H1 (cell line): ENCODE results near the gene RBMX. TPM values are rescaled to one million over a fixed set of nuclear protein-coding genes. Genes with fewer than 3 reads are reported as not detected.

ENCODE experiments used
- CTCF ChIA-PET: fragments of 300-600 bp; sonication (Branson Sonifier 250); formaldehyde crosslinking; loops from one replicate; lab custom pipeline; 2021; ENCODE audit not compliant: partially characterized antibody; lab: Charles Lee
- POLR2A ChIA-PET: fragments of 300-600 bp; sonication (Branson Sonifier 250); formaldehyde crosslinking; loops from one replicate; lab custom pipeline; 2021; ENCODE audit warnings: inconsistent platforms; ENCODE audit not compliant: partially characterized antibody; lab: Charles Lee
- DNase-seq, 2 experiments: peaks; one replicate each; pipeline versions ENCODE4 v3.0.0 to v3.0.0-alpha.2; 2010 to 2022; ENCODE audit warnings: low spot score in 2 of 2, low read depth in 1 of 2, mixed read lengths in 1 of 2
- FAIRE-seq: peaks from 2 replicates; lab custom pipeline; 2011; peaks lifted over from hg19 to GRCh38; lab: Jason Lieb, UNC
- H2AFZ ChIP-seq: 2 replicates; pipeline ENCODE4 v1.8.1; 2012; ENCODE audit warnings: low read length, inconsistent platforms
- H2AK5ac ChIP-seq: 2 replicates; pipeline ENCODE4 v1.6.1; 2013; ENCODE audit warnings: low read depth, low read length
- H2BK120ac ChIP-seq: replicated peaks from 2 replicates; pipeline ENCODE3; 2013; ENCODE audit warnings: low read depth, low read length, inconsistent platforms
- H2BK12ac ChIP-seq: 2 replicates; pipeline ENCODE4 v1.6.1; 2013; ENCODE audit warnings: low read depth, low read length
- H2BK15ac ChIP-seq: 2 replicates; pipeline ENCODE4 v1.6.1; 2013; ENCODE audit warnings: low read length
- H2BK20ac ChIP-seq: 2 replicates; pipeline ENCODE4 v1.6.1; 2013; ENCODE audit warnings: low read length
- H2BK5ac ChIP-seq: 2 replicates; pipeline ENCODE4 v1.6.1; 2013; ENCODE audit warnings: low read depth, low read length
- H3K14ac ChIP-seq: 2 replicates; pipeline ENCODE4 v1.6.1; 2013; ENCODE audit warnings: inconsistent platforms; ENCODE audit not compliant: insufficient read length
- H3K18ac ChIP-seq: 2 replicates; pipeline ENCODE4 v1.6.1; 2013; ENCODE audit warnings: low read length; ENCODE audit errors: extremely low read depth
- H3K23ac ChIP-seq: 2 replicates; pipeline ENCODE4 v1.6.1; 2013; ENCODE audit warnings: inconsistent platforms; ENCODE audit not compliant: insufficient read length
- H3K23me2 ChIP-seq: 2 replicates; pipeline ENCODE4 v1.6.1; 2013; ENCODE audit warnings: low read depth, low read length
- H3K27ac ChIP-seq: 2 replicates; pipeline ENCODE4 v1.6.1; 2011; ENCODE audit warnings: low read depth, low read length, inconsistent platforms
- H3K27me3 ChIP-seq, 4 experiments: replicated peaks in 1 of 4; 1 replicate in 1 of 4; 2 replicates in 3 of 4; pipeline versions ENCODE4 v1.6.1 to v1.8.1; 2011 to 2013; ENCODE audit warnings: low read length in 3 of 4, mild to moderate bottlenecking in 3 of 4, inconsistent platforms in 2 of 4, mixed read lengths in 2 of 4, moderate library complexity in 1 of 4; ENCODE audit not compliant: control insufficient read depth in 3 of 4, insufficient read depth in 3 of 4; ENCODE audit errors: extremely low read depth in 1 of 4
- H3K36me3 ChIP-seq, 4 experiments: 2 replicates each; pipeline versions ENCODE4 v1.6.1 to v1.8.1; 2011 to 2013; ENCODE audit warnings: mild to moderate bottlenecking in 4 of 4, low read length in 3 of 4, moderate library complexity in 2 of 4, control low read depth in 1 of 4, inconsistent platforms in 1 of 4; ENCODE audit not compliant: insufficient read depth in 4 of 4, control insufficient read depth in 2 of 4
- H3K4ac ChIP-seq: replicated peaks from 2 replicates; pipeline ENCODE3; 2013; ENCODE audit warnings: low read length, low read depth, mixed read lengths, inconsistent platforms; ENCODE audit not compliant: insufficient read length
- H3K4me1 ChIP-seq, 4 experiments: replicated peaks in 1 of 4; 1 replicate in 1 of 4; 2 replicates in 3 of 4; pipeline versions ENCODE4 v1.6.1 to v1.8.1; 2011 to 2013; ENCODE audit warnings: low read length in 3 of 4, inconsistent platforms in 2 of 4, mixed read lengths in 1 of 4; ENCODE audit not compliant: insufficient read depth in 4 of 4, control insufficient read depth in 3 of 4
- H3K4me2 ChIP-seq, 2 experiments: 2 replicates each; pipeline versions ENCODE4 v1.6.1 to v1.8.1; 2011 to 2013; ENCODE audit warnings: low read depth in 2 of 2, low read length in 2 of 2, control low read depth in 1 of 2, inconsistent platforms in 1 of 2, mild to moderate bottlenecking in 1 of 2; ENCODE audit not compliant: insufficient read depth in 1 of 2
- H3K4me3 ChIP-seq, 4 experiments: fragments of 200-600, 300-600 bp in 1 of 4; sonication (generic), shearing (Covaris generic), sonication (Bioruptor Twin) in 1 of 4; 2 replicates each; pipeline versions ENCODE4 v1.5.1 to v1.8.1; 2011 to 2016; ENCODE audit warnings: low read length in 4 of 4, low read depth in 3 of 4, control low read depth in 2 of 4, inconsistent platforms in 2 of 4, mild to moderate bottlenecking in 2 of 4, mixed read lengths in 1 of 4, moderate library complexity in 1 of 4; ENCODE audit not compliant: insufficient read depth in 2 of 4; ENCODE audit errors: extremely low read depth in 1 of 4
- H3K56ac ChIP-seq: replicated peaks from 2 replicates; pipeline ENCODE3; 2013; ENCODE audit warnings: low read depth, mild to moderate bottlenecking, mixed read lengths, low read length, inconsistent platforms; ENCODE audit not compliant: insufficient read length
- H3K79me1 ChIP-seq: 2 replicates; pipeline ENCODE4 v1.6.1; 2013; ENCODE audit warnings: low read depth, low read length, control low read depth
- H3K79me2 ChIP-seq, 2 experiments: 2 replicates each; pipeline versions ENCODE4 v1.6.1 to v1.8.1; 2012 to 2013; ENCODE audit warnings: low read length in 2 of 2, mild to moderate bottlenecking in 2 of 2, inconsistent platforms in 1 of 2; ENCODE audit not compliant: insufficient read depth in 2 of 2, control insufficient read depth in 1 of 2
- H3K9ac ChIP-seq, 4 experiments: replicated peaks in 1 of 4; 1 replicate in 1 of 4; 2 replicates in 3 of 4; pipeline versions ENCODE4 v1.6.1 to v1.8.1; 2011 to 2013; ENCODE audit warnings: low read depth in 3 of 4, low read length in 3 of 4, control low read depth in 2 of 4, mild to moderate bottlenecking in 2 of 4, moderate library complexity in 2 of 4, inconsistent platforms in 1 of 4; ENCODE audit errors: extremely low read depth in 1 of 4
- H3K9me3 ChIP-seq, 2 experiments: 2 replicates each; pipeline versions ENCODE4 v1.6.1 to v1.8.1; 2012 to 2013; ENCODE audit warnings: mild to moderate bottlenecking in 2 of 2, moderate library complexity in 2 of 2, control low read depth in 1 of 2, inconsistent platforms in 1 of 2, low read depth in 1 of 2, low read length in 1 of 2, mixed read lengths in 1 of 2; ENCODE audit not compliant: insufficient read depth in 2 of 2
- H4K20me1 ChIP-seq, 2 experiments: replicated peaks in 1 of 2; 2 replicates each; pipeline versions ENCODE3 to v1.8.1; 2011 to 2013; ENCODE audit warnings: inconsistent platforms in 2 of 2, low read length in 2 of 2, mild to moderate bottlenecking in 1 of 2; ENCODE audit not compliant: insufficient read depth in 2 of 2, control insufficient read depth in 1 of 2
- H4K5ac ChIP-seq: 2 replicates; pipeline ENCODE4 v1.6.1; 2013; ENCODE audit warnings: low read length, low read depth, mixed read lengths, inconsistent platforms; ENCODE audit not compliant: insufficient read length
- H4K8ac ChIP-seq: 2 replicates; pipeline ENCODE4 v1.8.0; 2013; ENCODE audit warnings: mild to moderate bottlenecking, moderate library complexity, low read length, inconsistent platforms; ENCODE audit not compliant: insufficient read depth; ENCODE audit errors: extremely low read depth
- H4K91ac ChIP-seq: replicated peaks from 2 replicates; pipeline ENCODE3; 2013; ENCODE audit warnings: low read length, mixed read lengths, inconsistent platforms; ENCODE audit not compliant: insufficient read length
- CHD1 ChIP-seq: IDR thresholded peaks from 2 replicates; pipeline ENCODE4 v1.6.1; 2012; ENCODE audit warnings: low read depth, low read length, improper control_type of control experiment
- FOSL1 ChIP-seq: IDR thresholded peaks from 2 replicates; pipeline ENCODE4 v1.6.1; 2011; ENCODE audit warnings: mild to moderate bottlenecking, low read depth, low read length, moderate library complexity; ENCODE audit not compliant: insufficient read depth
- RNF2 ChIP-seq: fragments of 200-900, 300-1000 bp; sonication (generic); IDR thresholded peaks from 2 replicates; pipeline ENCODE4 v1.7.1; 2016; ENCODE audit warnings: borderline replicate concordance, low read depth, mild to moderate bottlenecking, antibody characterized with exemption, low read length; ENCODE audit not compliant: poor library complexity, severe bottlenecking; ENCODE audit errors: missing control alignments
- SIN3A ChIP-seq, 2 experiments: IDR thresholded peaks in 1 of 2; conservative IDR thresholded peaks in 1 of 2; 2 replicates each; pipeline ENCODE4 v1.6.1; 2011 to 2012; ENCODE audit warnings: low read length in 2 of 2, improper control_type of control experiment in 1 of 2, low read depth in 1 of 2, mild to moderate bottlenecking in 1 of 2
- WGBS, 2 experiments: shearing (Covaris generic) in 1 of 2; methylation state at CpG; one replicate each; pipeline versions ENCODE4 v1.1.6 to v1.1.7; 2013 to 2015; ENCODE audit warnings: low lambda C conversion rate in 2 of 2, mixed read lengths in 2 of 2, inconsistent platforms in 1 of 2, low coverage in 1 of 2, missing lambda C conversion rate in 1 of 2; ENCODE audit not compliant: insufficient replicate concordance in 2 of 2, insufficient coverage in 1 of 2, insufficient read length in 1 of 2; ENCODE audit errors: extremely low coverage in 1 of 2, missing lambda C conversion rate in 1 of 2; 5-methylcytosine and 5-hydroxymethylcytosine counted together
- polyA plus RNA-seq, 7 experiments: library from polyadenylated mRNA; depleted of rRNA in 3 of 7; stranded (reverse) in 5 of 7; unstranded in 2 of 7; fragments of >200 nt in 5 of 7; fragments of 200-250 nt in 2 of 7; gene quantifications; 1 replicate in 5 of 7; 2 replicates in 1 of 7; 4 replicates in 1 of 7; pipeline versions ENCODE4 v1.2.1 to v1.2.3, GENCODE V29; 2011 to 2013; ENCODE audit warnings: missing spikeins in 2 of 7, mixed read lengths in 2 of 7
- total RNA-seq: library from RNA; stranded (reverse); fragmentation: NEBNext Ultra II Directional; extraction: Animal tissue kit (Norgen Biotek cat#: 25700); gene quantifications from 2 replicates; pipeline ENCODE4 v1.2.1, GENCODE V29; 2021

The RBMX gene
- total and polyA plus RNA-seq, 2 of the 8 experiments (the other 6 are each of a cell fraction or from before 2014, with no cell fraction given): 213 to 476 TPM

- Histone ChIP-seq H2AK5ac (no peak overlapping the region), H4K91ac (no peak overlapping the region), H3K56ac (no peak overlapping the region), H3K36me3 (no peaks in the 10 kb centered on the region), H3K14ac (no peak overlapping the region), H2BK120ac (no peak overlapping the region), H3K9ac (no peak overlapping the region), H3K4me3 (no peak overlapping the region), H2AFZ (no peak overlapping the region), H3K4me1 (peaks cover 0 to under 1% (median 0%) of the 10 kb centered on the region in 4 experiments; a peak in 1 of 7 replicates), H2BK5ac (no peak overlapping the region), H2BK20ac (no peak overlapping the region), H3K4me2 (no peak overlapping the region), H3K79me2 (no peaks in the 10 kb centered on the region), H4K20me1 (no peaks in the 10 kb centered on the region), H3K23me2 (no peaks in the 10 kb centered on the region), H3K4ac (no peak overlapping the region), H3K9me3 (no peaks in the 10 kb centered on the region), H4K5ac (no peak overlapping the region), H4K8ac (no peak overlapping the region), H3K23ac (no peak overlapping the region), H3K27me3 (no peaks in the 10 kb centered on the region), H3K18ac (no peak overlapping the region), H2BK15ac (no peak overlapping the region), H3K79me1 (no peaks in the 10 kb centered on the region), H3K27ac (no peak overlapping the region), H2BK12ac (no peak overlapping the region)
- TF ChIP-seq CHD1: no peak
- no peak for TF ChIP-seq FOSL1
- TF ChIP-seq RNF2: no peak
- no peak for TF ChIP-seq SIN3A (conservative IDR thresholded peaks at IDR 0.05 in 1 of 2, IDR thresholded peaks at IDR 0.05 in 1 of 2; ENCODE audit: low read depth in 1 of 2, low read length in 2 of 2)
- ChIA-PET POLR2A (no interaction called here), CTCF (no interaction called here)
- no peak for FAIRE-seq
- 100% methylated on average over 3 of the region's 7 CpGs; no CpG with 5 or more reads in 1 of the 2 experiments for WGBS, 2 experiments
- DNase-seq: no peak
Observed at GRCh38 chrX:136889269-136889668, 8.7 kb upstream of the RBMX start.
